ENCODE data around the gene CNKSR3. TPM values are rescaled to one million over a fixed set of nuclear protein-coding genes. Genes with fewer than 3 reads are reported as not detected.

The CNKSR3 gene
- total and polyA plus RNA-seq, 5 donors from 2014 or later = 0.25 TPM; not detected in 4

GRCh38 chr6:154482858-154483257 lies 27.6 kb downstream of the CNKSR3 start:
- no peak for DNase-seq
- peaks cover 10% of the 10 kb centered on the region for H3K27me3 Mint-ChIP-seq
- peaks cover 0 to 5% (median 2%) of the 10 kb centered on the region in 4 donors for H3K4me1 Mint-ChIP-seq
- no peaks in the 10 kb centered on the region for H3K9me3 ChIP-seq (ENCODE audit: control insufficient read depth in 2 of 2, low read length in 2 of 2)
- H3K9me3 Mint-ChIP-seq = no peaks in the 10 kb centered on the region
- no peak overlapping the region for H3K27ac ChIP-seq (ENCODE audit: insufficient read depth, low read length, poor library complexity, severe bottlenecking)
- no peak overlapping the region for H3K4me3 Mint-ChIP-seq
- H3K4me3 ChIP-seq (ENCODE audit: low read depth, low read length) = no peak overlapping the region
- H3K36me3 Mint-ChIP-seq = no peaks in the 10 kb centered on the region
- H3K36me3 ChIP-seq (ENCODE audit: control insufficient read depth, insufficient read depth, low read length) = no peaks in the 10 kb centered on the region
- no peak overlapping the region for H3K27ac Mint-ChIP-seq
- no peak for ATAC-seq (ENCODE audit: low read depth in 2 of 2)
- no peaks in the 10 kb centered on the region for H3K27me3 ChIP-seq (ENCODE audit: control insufficient read depth, insufficient read depth, low read length)
- no peaks in the 10 kb centered on the region for H3K4me1 ChIP-seq (ENCODE audit: control insufficient read depth, insufficient read depth, low read length, poor library complexity, severe bottlenecking)

GRCh38 chr6:154481521-154482013 lies 28.9 kb downstream of the CNKSR3 start:
- H3K4me3 Mint-ChIP-seq = no peak overlapping the region
- DNase-seq = no peak
- peaks cover 10% of the 10 kb centered on the region for H3K27me3 Mint-ChIP-seq
- no peaks in the 10 kb centered on the region for H3K36me3 Mint-ChIP-seq
- no peaks in the 10 kb centered on the region for H3K9me3 ChIP-seq (ENCODE audit: control insufficient read depth in 2 of 2, low read length in 2 of 2)
- H3K36me3 ChIP-seq (ENCODE audit: control insufficient read depth, insufficient read depth, low read length) = no peaks in the 10 kb centered on the region
- H3K4me1 Mint-ChIP-seq = peaks cover 0 to 5% (median 0%) of the 10 kb centered on the region in 4 donors
- no peak overlapping the region for H3K27ac ChIP-seq (ENCODE audit: insufficient read depth, low read length, poor library complexity, severe bottlenecking)
- H3K27me3 ChIP-seq (ENCODE audit: control insufficient read depth, insufficient read depth, low read length) = no peaks in the 10 kb centered on the region
- no peaks in the 10 kb centered on the region for H3K9me3 Mint-ChIP-seq
- H3K27ac Mint-ChIP-seq = no peak overlapping the region
- ATAC-seq (ENCODE audit: low read depth in 2 of 2) = no peak
- no peaks in the 10 kb centered on the region for H3K4me1 ChIP-seq (ENCODE audit: control insufficient read depth, insufficient read depth, low read length, poor library complexity, severe bottlenecking)
- no peak overlapping the region for H3K4me3 ChIP-seq (ENCODE audit: low read depth, low read length)

DNA sequence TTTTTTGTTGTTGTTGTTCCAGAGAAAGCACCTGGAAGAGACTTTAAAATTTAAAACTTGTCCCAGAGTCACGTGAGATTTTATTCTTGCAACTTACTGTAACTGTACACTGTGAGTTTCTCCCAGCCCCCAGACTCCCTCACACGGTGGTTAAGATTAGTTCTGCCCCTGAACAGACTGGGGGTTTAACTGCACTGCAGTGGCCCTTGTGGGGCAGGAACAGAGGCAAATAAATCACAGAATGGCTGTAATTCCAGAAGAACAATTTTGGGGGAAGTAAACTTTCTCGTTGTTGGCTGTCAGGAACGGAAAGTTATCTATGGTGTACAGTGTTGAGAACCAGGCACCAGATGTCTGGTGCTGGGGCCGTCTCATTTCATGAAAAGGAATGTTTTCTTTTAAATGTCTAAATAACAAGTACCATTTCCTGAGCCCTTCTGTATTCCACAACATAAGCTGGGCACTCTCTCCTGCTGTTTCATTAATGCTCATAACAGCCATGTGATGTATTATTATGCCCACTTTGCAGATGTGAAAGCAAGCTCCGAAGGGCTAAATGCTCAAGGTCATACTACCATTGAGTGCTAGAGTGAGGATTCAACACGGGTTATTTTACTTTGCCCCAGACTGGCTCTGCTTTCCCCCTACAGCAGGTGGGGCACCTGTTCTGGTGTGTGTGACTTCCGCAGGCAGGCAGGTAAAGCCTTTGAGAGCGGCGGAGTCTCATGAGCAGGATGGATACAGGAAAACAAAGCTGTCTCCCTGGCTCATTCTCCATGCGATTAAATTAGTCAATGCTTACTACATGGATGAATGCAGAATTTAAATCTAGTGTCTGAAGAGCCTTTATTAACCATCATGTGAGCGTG lies 30.5 kb downstream of the CNKSR3 start:
- Histone ChIP-seq H3K36me3 (ENCODE audit: control insufficient read depth, insufficient read depth, low read length) (no peaks in the 10 kb centered on the region), H3K4me3 (ENCODE audit: low read depth, low read length) (no peak overlapping the region), H3K4me1 (ENCODE audit: control insufficient read depth, insufficient read depth, low read length, poor library complexity, severe bottlenecking) (no peaks in the 10 kb centered on the region), H3K9me3 (ENCODE audit: control insufficient read depth in 2 of 2, low read length in 2 of 2) (no peaks in the 10 kb centered on the region), H3K27ac (ENCODE audit: insufficient read depth, low read length, poor library complexity, severe bottlenecking) (no peak overlapping the region), H3K27me3 (ENCODE audit: control insufficient read depth, insufficient read depth, low read length) (no peaks in the 10 kb centered on the region)
- H3K27ac Mint-ChIP-seq = no peak overlapping the region
- DNase-seq = no peak
- no peaks in the 10 kb centered on the region for H3K4me1 Mint-ChIP-seq
- H3K36me3 Mint-ChIP-seq = no peaks in the 10 kb centered on the region
- H3K9me3 Mint-ChIP-seq = no peaks in the 10 kb centered on the region
- H3K27me3 Mint-ChIP-seq = peaks cover 10% of the 10 kb centered on the region
- ATAC-seq (ENCODE audit: low read depth in 2 of 2) = no peak
- H3K4me3 Mint-ChIP-seq = no peak overlapping the region

DNA sequence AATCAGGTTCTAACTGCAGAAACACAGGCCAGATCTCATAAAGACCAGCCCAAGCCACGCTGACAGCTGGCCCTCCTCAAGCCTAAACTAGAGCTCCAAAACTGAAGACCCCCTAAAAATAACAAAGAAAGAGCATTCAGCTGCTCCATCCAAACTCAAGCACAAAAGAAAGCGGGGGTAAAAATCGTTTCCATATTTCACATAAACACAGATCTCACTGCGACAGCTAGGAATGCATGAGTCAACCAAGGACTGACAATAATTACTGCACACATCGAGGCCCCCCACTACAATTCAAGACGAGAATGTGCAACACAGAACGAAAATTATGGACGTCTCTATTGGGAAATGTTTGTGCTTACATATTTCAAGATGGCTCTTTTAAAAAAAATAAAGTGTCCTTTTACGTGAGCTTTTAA lies 31.1 kb downstream of the CNKSR3 start:
- Mint-ChIP-seq H3K27ac (no peak overlapping the region), H3K9me3 (no peaks in the 10 kb centered on the region), H3K27me3 (peaks cover 10% of the 10 kb centered on the region), H3K4me3 (no peak overlapping the region), H3K36me3 (no peaks in the 10 kb centered on the region), H3K4me1 (no peaks in the 10 kb centered on the region)
- Histone ChIP-seq H3K27me3 (ENCODE audit: control insufficient read depth, insufficient read depth, low read length) (no peaks in the 10 kb centered on the region), H3K9me3 (ENCODE audit: control insufficient read depth in 2 of 2, low read length in 2 of 2) (no peaks in the 10 kb centered on the region), H3K4me1 (ENCODE audit: control insufficient read depth, insufficient read depth, low read length, poor library complexity, severe bottlenecking) (no peaks in the 10 kb centered on the region), H3K4me3 (ENCODE audit: low read depth, low read length) (no peak overlapping the region), H3K36me3 (ENCODE audit: control insufficient read depth, insufficient read depth, low read length) (no peaks in the 10 kb centered on the region), H3K27ac (ENCODE audit: insufficient read depth, low read length, poor library complexity, severe bottlenecking) (no peak overlapping the region)
- DNase-seq (no peak), ATAC-seq (ENCODE audit: low read depth in 2 of 2) (no peak)

DNA sequence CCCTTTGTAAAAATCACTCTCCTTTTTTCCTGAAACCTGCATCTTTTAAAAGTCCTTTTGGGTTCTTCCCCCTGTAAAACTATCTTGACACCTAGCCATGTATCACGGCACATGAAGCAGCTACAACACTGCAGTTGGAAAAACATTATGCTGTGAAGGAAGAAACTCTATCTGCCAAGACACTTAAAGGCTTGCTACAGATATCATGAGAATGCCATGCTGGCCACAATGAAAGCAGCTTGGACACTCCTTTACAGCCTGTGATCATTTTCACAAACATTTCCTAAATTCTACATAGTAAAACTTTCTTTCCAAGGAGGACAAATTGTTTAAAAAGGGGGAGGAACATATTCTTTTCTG lies 31.8 kb downstream of the CNKSR3 start:
- no peak overlapping the region for H3K27ac ChIP-seq (ENCODE audit: insufficient read depth, low read length, poor library complexity, severe bottlenecking)
- no peak overlapping the region for H3K27ac Mint-ChIP-seq
- H3K4me3 Mint-ChIP-seq = no peak overlapping the region
- H3K4me3 ChIP-seq (ENCODE audit: low read depth, low read length) = no peak overlapping the region
- no peaks in the 10 kb centered on the region for H3K9me3 Mint-ChIP-seq
- peaks cover 10% of the 10 kb centered on the region for H3K27me3 Mint-ChIP-seq
- ATAC-seq (ENCODE audit: low read depth in 2 of 2) = no peak
- H3K36me3 ChIP-seq (ENCODE audit: control insufficient read depth, insufficient read depth, low read length) = no peaks in the 10 kb centered on the region
- no peaks in the 10 kb centered on the region for H3K36me3 Mint-ChIP-seq
- no peak for DNase-seq
- H3K27me3 ChIP-seq (ENCODE audit: control insufficient read depth, insufficient read depth, low read length) = no peaks in the 10 kb centered on the region
- H3K9me3 ChIP-seq (ENCODE audit: control insufficient read depth in 2 of 2, low read length in 2 of 2) = no peaks in the 10 kb centered on the region
- no peaks in the 10 kb centered on the region for H3K4me1 ChIP-seq (ENCODE audit: control insufficient read depth, insufficient read depth, low read length, poor library complexity, severe bottlenecking)
- H3K4me1 Mint-ChIP-seq = no peaks in the 10 kb centered on the region

- H3K27me3 Mint-ChIP-seq = peaks cover 10% of the 10 kb centered on the region
- H3K27me3 ChIP-seq (ENCODE audit: control insufficient read depth, insufficient read depth, low read length) = no peaks in the 10 kb centered on the region
- no peak for ATAC-seq (ENCODE audit: low read depth in 2 of 2)
- no peak overlapping the region for H3K4me3 ChIP-seq (ENCODE audit: low read depth, low read length)
- no peak overlapping the region for H3K27ac Mint-ChIP-seq
- no peak for DNase-seq
- no peaks in the 10 kb centered on the region for H3K36me3 Mint-ChIP-seq
- H3K4me1 ChIP-seq (ENCODE audit: control insufficient read depth, insufficient read depth, low read length, poor library complexity, severe bottlenecking) = no peaks in the 10 kb centered on the region
- no peaks in the 10 kb centered on the region for H3K9me3 ChIP-seq (ENCODE audit: control insufficient read depth in 2 of 2, low read length in 2 of 2)
- H3K36me3 ChIP-seq (ENCODE audit: control insufficient read depth, insufficient read depth, low read length) = no peaks in the 10 kb centered on the region
- no peaks in the 10 kb centered on the region for H3K9me3 Mint-ChIP-seq
- no peaks in the 10 kb centered on the region for H3K4me1 Mint-ChIP-seq
- no peak overlapping the region for H3K4me3 Mint-ChIP-seq
- no peak overlapping the region for H3K27ac ChIP-seq (ENCODE audit: insufficient read depth, low read length, poor library complexity, severe bottlenecking)
Observed at GRCh38 chr6:154478021-154478700, 32.3 kb downstream of the CNKSR3 start.

DNA sequence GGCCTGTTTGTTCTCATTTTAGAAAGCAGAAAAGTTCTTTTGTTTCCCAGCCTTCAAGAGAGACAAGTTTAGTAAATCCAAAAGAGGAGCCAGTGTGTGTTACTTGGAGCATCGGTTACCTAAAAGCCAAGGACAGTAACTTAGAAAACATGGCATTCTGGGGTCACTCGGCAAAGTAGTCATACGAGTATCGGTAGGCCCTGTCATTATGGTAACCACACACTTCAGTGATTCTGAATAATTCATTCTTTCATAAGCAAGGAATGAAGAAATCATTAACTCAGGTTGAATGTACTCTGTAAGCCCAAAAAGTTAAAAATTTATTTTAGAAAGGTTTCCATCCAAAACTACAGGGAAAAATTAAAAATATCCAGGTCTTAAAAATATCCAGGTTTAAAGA lies 34.0 kb downstream of the CNKSR3 start:
- Mint-ChIP-seq H3K27me3 (peaks cover 1% of the 10 kb centered on the region), H3K36me3 (no peaks in the 10 kb centered on the region), H3K4me1 (no peaks in the 10 kb centered on the region), H3K9me3 (no peaks in the 10 kb centered on the region), H3K4me3 (no peak overlapping the region), H3K27ac (no peak overlapping the region)
- Histone ChIP-seq H3K9me3 (ENCODE audit: control insufficient read depth in 2 of 2, low read length in 2 of 2) (no peaks in the 10 kb centered on the region), H3K36me3 (ENCODE audit: control insufficient read depth, insufficient read depth, low read length) (no peaks in the 10 kb centered on the region), H3K27ac (ENCODE audit: insufficient read depth, low read length, poor library complexity, severe bottlenecking) (no peak overlapping the region), H3K27me3 (ENCODE audit: control insufficient read depth, insufficient read depth, low read length) (no peaks in the 10 kb centered on the region), H3K4me1 (ENCODE audit: control insufficient read depth, insufficient read depth, low read length, poor library complexity, severe bottlenecking) (no peaks in the 10 kb centered on the region), H3K4me3 (ENCODE audit: low read depth, low read length) (no peak overlapping the region)
- ATAC-seq (ENCODE audit: low read depth in 2 of 2) = no peak
- no peak for DNase-seq
